Activated CD4-positive, alpha-beta T cell treated with anti-CD3 and anti-CD28 coated beads for 36 hours (primary cell): ENCODE results near the gene RELB. TPM values are rescaled to one million over a fixed set of nuclear protein-coding genes. Genes with fewer than 3 reads are reported as not detected.
A peak's percentile ranks its signal among the peaks of the same experiment; 100 is the strongest.
"Not testable (repeated sequence)": the region's sequence is repeated elsewhere in the genome, so short reads cannot be mapped to it uniquely, and the experiment has no call there.

ENCODE experiments used
- ATAC-seq: fragments of 200-7000 bp; cut with Tn5 transposase; one replicate; pipeline ENCODE4 v1.10.0; 2021; ENCODE audit warnings: mild to moderate bottlenecking, moderate library complexity
- CTCF ChIA-PET: fragments of 350-600 bp; sonication (Branson Sonifier 250); formaldehyde crosslinking; loops from one replicate; lab custom pipeline; 2021; ENCODE audit warnings: antibody characterized with exemption; lab: Charles Lee
- POLR2A ChIA-PET: fragments of 350-600 bp; sonication (Branson Sonifier 250); formaldehyde crosslinking; loops from one replicate; lab custom pipeline; 2021; ENCODE audit warnings: antibody characterized with exemption, inconsistent platforms; lab: Charles Lee
- DNase-seq: peaks from one replicate; pipeline ENCODE4 v3.0.0-alpha.2; 2020
- H3K27ac Mint-ChIP-seq: one replicate; pipeline ENCODE4 v1.8.0; 2021; ENCODE audit warnings: mixed read lengths
- H3K27me3 Mint-ChIP-seq: one replicate; pipeline ENCODE4 v1.8.0; 2021; ENCODE audit warnings: mixed read lengths
- H3K36me3 Mint-ChIP-seq: one replicate; pipeline ENCODE4 v1.8.0; 2021; ENCODE audit warnings: low read depth, mixed read lengths
- H3K4me1 Mint-ChIP-seq: one replicate; pipeline ENCODE4 v1.8.0; 2021; ENCODE audit warnings: mixed read lengths
- H3K4me3 Mint-ChIP-seq: one replicate; pipeline ENCODE4 v1.8.0; 2021; ENCODE audit warnings: mild to moderate bottlenecking, moderate library complexity, mixed read lengths
- H3K9me3 Mint-ChIP-seq: one replicate; pipeline ENCODE4 v1.8.0; 2021; ENCODE audit warnings: low read depth, mixed read lengths
- intact Hi-C, 2 experiments: fragments of 100-400 bp; cut with DNase I in 1 of 2; cut with micrococcal nuclease in 1 of 2; formaldehyde crosslinking; loops; one replicate each; pipeline versions ENCODE4 v1.14.2 to v1.15.1; 2022 to 2024; cut with DNase I, micrococcal nuclease
- total RNA-seq, 2 experiments: library from RNA; stranded (reverse); gene quantifications; one replicate each; pipeline ENCODE4 v1.2.3, GENCODE V29; 2021

Gene RELB
- total RNA-seq, 2 experiments from 2014 or later = 43.8 to 51.2 TPM

- intact Hi-C loops = no loop called here
- POLR2A ChIA-PET = no interaction called here
- no peaks in the 10 kb centered on the region for H3K9me3 Mint-ChIP-seq
- H3K27me3 Mint-ChIP-seq = no peaks in the 10 kb centered on the region
- ATAC-seq (no peak), DNase-seq (no peak)
- peaks cover 11% of the 10 kb centered on the region for H3K36me3 Mint-ChIP-seq
- H3K4me3 Mint-ChIP-seq = no peak overlapping the region
- peaks cover 26% of the 10 kb centered on the region for H3K4me1 Mint-ChIP-seq
- CTCF ChIA-PET = interaction anchor here (0.9 to 1.4 kb wide), 2 partner anchors 10 to 25 kb away, joined by 4 to 5 read pairs; no protein-coding TSS in a partner anchor
- H3K27ac Mint-ChIP-seq = no peak overlapping the region
These were observed 39.4 kb upstream of the RELB start for GRCh38 chr19:44961821-44962220.

- ATAC-seq = no peak
- intact Hi-C loops = no loop called here
- Mint-ChIP-seq H3K9me3 (no peaks in the 10 kb centered on the region), H3K4me1 (no peaks in the 10 kb centered on the region), H3K36me3 (peaks cover 14% of the 10 kb centered on the region), H3K27ac (no peak overlapping the region), H3K27me3 (no peaks in the 10 kb centered on the region), H3K4me3 (no peak overlapping the region)
- CTCF ChIA-PET = no interaction called here
- POLR2A ChIA-PET = no interaction called here
- DNase-seq = no peak
These were observed 33.1 kb upstream of the RELB start for GRCh38 chr19:44968118-44968517.

GRCh38 chr19:44968670-44969069 is 32.6 kb upstream of the RELB start:
- intact Hi-C loops = no loop called here

GRCh38 chr19:44969437-44969836 is 31.8 kb upstream of the RELB start:
- Mint-ChIP-seq H3K27ac (no peak overlapping the region), H3K4me3 (no peak overlapping the region), H3K4me1 (no peaks in the 10 kb centered on the region), H3K9me3 (no peaks in the 10 kb centered on the region), H3K27me3 (no peaks in the 10 kb centered on the region), H3K36me3 (peaks cover 15% of the 10 kb centered on the region)
- POLR2A ChIA-PET = no interaction called here
- ATAC-seq (no peak), DNase-seq (no peak)
- CTCF ChIA-PET = no interaction called here
- intact Hi-C loops = no loop called here

More at GRCh38 chr19:44968670-44969069, 32.6 kb upstream of the RELB start:
- ATAC-seq = no peak
- Mint-ChIP-seq H3K4me3 (no peak overlapping the region), H3K36me3 (peaks cover 14% of the 10 kb centered on the region), H3K4me1 (no peaks in the 10 kb centered on the region), H3K27ac (no peak overlapping the region), H3K9me3 (no peaks in the 10 kb centered on the region), H3K27me3 (no peaks in the 10 kb centered on the region)
- DNase-seq = no peak
- ChIA-PET POLR2A (no interaction called here), CTCF (no interaction called here)

GRCh38 chr19:44971451-44971850 is 29.8 kb upstream of the RELB start:
- ATAC-seq, intact Hi-C loops, DNase-seq, H3K4me3 Mint-ChIP-seq, H3K27me3 Mint-ChIP-seq, POLR2A ChIA-PET, H3K4me1 Mint-ChIP-seq, H3K27ac Mint-ChIP-seq, H3K9me3 Mint-ChIP-seq: not testable (repeated sequence)
- peaks cover 11% of the 10 kb centered on the region for H3K36me3 Mint-ChIP-seq
- CTCF ChIA-PET = interaction anchor here (1.0 to 2.0 kb wide), 3 partner anchors 15 to 18 kb away, joined by 3 to 4 read pairs (median 4); no protein-coding TSS in a partner anchor

- ATAC-seq (no peak), DNase-seq (no peak)
- ChIA-PET CTCF (interaction anchor here (2.0 kb wide), 1 partner anchor 17 kb away, joined by 4 read pairs; no protein-coding TSS in a partner anchor), POLR2A (no interaction called here)
- Mint-ChIP-seq H3K27me3 (no peaks in the 10 kb centered on the region), H3K4me1 (no peaks in the 10 kb centered on the region), H3K36me3 (peaks cover 16% of the 10 kb centered on the region), H3K27ac (peak overlapping the region; percentile 13), H3K4me3 (no peak overlapping the region), H3K9me3 (no peaks in the 10 kb centered on the region)
- intact Hi-C loops = no loop called here
These were observed 28.5 kb upstream of the RELB start for GRCh38 chr19:44972802-44973201.

GRCh38 chr19:44973982-44974735 is 27.1 kb upstream of the RELB start:
- H3K4me3 Mint-ChIP-seq = no peak overlapping the region
- no peaks in the 10 kb centered on the region for H3K4me1 Mint-ChIP-seq
- H3K27ac Mint-ChIP-seq = no peak overlapping the region
- ChIA-PET CTCF (interaction anchor here (0.6 kb wide), 1 partner anchor 12 kb away, joined by 3 read pairs; no protein-coding TSS in a partner anchor), POLR2A (interaction anchor here (1.0 kb wide), 1 partner anchor 10 kb away, joined by 4 read pairs; no protein-coding TSS in a partner anchor)
- intact Hi-C loops = no loop called here
- peaks cover 18% of the 10 kb centered on the region for H3K36me3 Mint-ChIP-seq
- no peaks in the 10 kb centered on the region for H3K9me3 Mint-ChIP-seq
- no peak for ATAC-seq
- no peaks in the 10 kb centered on the region for H3K27me3 Mint-ChIP-seq
- no peak for DNase-seq

GRCh38 chr19:44974857-44975256 is 26.4 kb upstream of the RELB start:
- Mint-ChIP-seq H3K9me3 (no peaks in the 10 kb centered on the region), H3K4me3 (no peak overlapping the region), H3K27ac (no peak overlapping the region), H3K36me3 (peaks cover 19% of the 10 kb centered on the region), H3K27me3 (no peaks in the 10 kb centered on the region), H3K4me1 (no peaks in the 10 kb centered on the region)
- no peak for DNase-seq
- CTCF ChIA-PET = no interaction called here
- ATAC-seq = peak; percentile 33
- POLR2A ChIA-PET = interaction anchor here (0.6 kb wide), 1 partner anchor 118 kb away, joined by 9 read pairs; no protein-coding TSS in a partner anchor
- intact Hi-C loops = no loop called here

- Mint-ChIP-seq H3K4me3 (no peak overlapping the region), H3K27ac (no peak overlapping the region), H3K36me3 (peaks cover 21% of the 10 kb centered on the region), H3K27me3 (no peaks in the 10 kb centered on the region), H3K9me3 (no peaks in the 10 kb centered on the region), H3K4me1 (no peaks in the 10 kb centered on the region)
- CTCF ChIA-PET = no interaction called here
- intact Hi-C loops = no loop called here
- DNase-seq (no peak), ATAC-seq (no peak)
- POLR2A ChIA-PET = interaction anchor here (0.6 kb wide), 1 partner anchor 117 kb away, joined by 9 read pairs; no protein-coding TSS in a partner anchor
These were observed 25.8 kb upstream of the RELB start for GRCh38 chr19:44975444-44975843.

GRCh38 chr19:44984005-44984404 is 17.3 kb upstream of the RELB start:
- no peak overlapping the region for H3K27ac Mint-ChIP-seq
- no peak overlapping the region for H3K4me3 Mint-ChIP-seq
- ChIA-PET POLR2A (no interaction called here), CTCF (interaction anchor here (0.6 kb wide), 1 partner anchor 1215 kb away, joined by 3 read pairs; no protein-coding TSS in a partner anchor)
- no peaks in the 10 kb centered on the region for H3K4me1 Mint-ChIP-seq
- H3K36me3 Mint-ChIP-seq = peaks cover 10% of the 10 kb centered on the region
- ATAC-seq = no peak
- H3K9me3 Mint-ChIP-seq = no peaks in the 10 kb centered on the region
- intact Hi-C loops = no loop called here
- DNase-seq = no peak
- H3K27me3 Mint-ChIP-seq = no peaks in the 10 kb centered on the region

GRCh38 chr19:44985445-44985844 is 15.8 kb upstream of the RELB start:
- DNase-seq (no peak), ATAC-seq (no peak)
- POLR2A ChIA-PET = no interaction called here
- Mint-ChIP-seq H3K4me1 (no peaks in the 10 kb centered on the region), H3K4me3 (no peak overlapping the region), H3K9me3 (no peaks in the 10 kb centered on the region), H3K27me3 (no peaks in the 10 kb centered on the region), H3K36me3 (peaks cover 11% of the 10 kb centered on the region), H3K27ac (no peak overlapping the region)
- intact Hi-C loops = loop anchor here in 1 of 2 experiments (5.0 kb wide), 1 partner anchor 202 kb away; no protein-coding TSS in a partner anchor
- CTCF ChIA-PET = interaction anchor here (0.7 to 1.0 kb wide), 2 partner anchors 74 to 79 kb away, joined by 3 to 5 read pairs; no protein-coding TSS in a partner anchor
